ENCODE measurements around the gene EDEM3.
"Not testable (repeated sequence)": the region's sequence is repeated elsewhere in the genome, so short reads cannot be mapped to it uniquely, and the experiment has no call there.

EDEM3 gene

GRCh38 chr1:184770181-184770979, 15.7 kb upstream of the EDEM3 start:
- no peak for DNase-seq (ENCODE audit: low spot score)

- DNase-seq (ENCODE audit: low spot score) = no peak
These were observed 14.6 kb upstream of the EDEM3 start for GRCh38 chr1:184769241-184769640.

GRCh38 chr1:184768467-184768866, 13.8 kb upstream of the EDEM3 start:
- DNase-seq (ENCODE audit: low spot score) = no peak

GRCh38 chr1:184767591-184767990, 12.9 kb upstream of the EDEM3 start:
- DNase-seq (ENCODE audit: low spot score) = no peak

- DNase-seq (ENCODE audit: low spot score) = no peak
These were observed 9.8 kb upstream of the EDEM3 start for GRCh38 chr1:184764483-184764882.

- DNase-seq (ENCODE audit: low spot score) = not testable (repeated sequence)
These were observed 8.9 kb upstream of the EDEM3 start for GRCh38 chr1:184763520-184763919.

- DNase-seq (ENCODE audit: low spot score) = no peak
These were observed 7.4 kb upstream of the EDEM3 start for GRCh38 chr1:184761969-184762485.

- DNase-seq (ENCODE audit: low spot score) = no peak
These were observed 5.0 kb upstream of the EDEM3 start for GRCh38 chr1:184759651-184760050.

- DNase-seq (ENCODE audit: low spot score) = no peak
These were observed 4.5 kb upstream of the EDEM3 start for GRCh38 chr1:184759112-184759511.

- DNase-seq (ENCODE audit: low spot score) = no peak
These were observed 3.2 kb upstream of the EDEM3 start for GRCh38 chr1:184757891-184758290.

- DNase-seq (ENCODE audit: low spot score) = no peak
These were observed 2.7 kb upstream of the EDEM3 start for GRCh38 chr1:184757406-184757805.

GRCh38 chr1:184755226-184756065, 788 bp upstream of the EDEM3 start:
- DNase-seq (ENCODE audit: low spot score) = peak; percentile 17

GRCh38 chr1:184753608-184754475, 816 bp downstream of the EDEM3 start:
- peak; percentile 9 for DNase-seq (ENCODE audit: low spot score)

- no peak for DNase-seq (ENCODE audit: low spot score)
These were observed 1.5 kb downstream of the EDEM3 start for GRCh38 chr1:184753117-184753516.

- no peak for DNase-seq (ENCODE audit: low spot score)
These were observed 2.0 kb downstream of the EDEM3 start for GRCh38 chr1:184752656-184753055.

GRCh38 chr1:184748740-184749139, 5.9 kb downstream of the EDEM3 start:
- no peak for DNase-seq (ENCODE audit: low spot score)

- DNase-seq (ENCODE audit: low spot score) = peak; percentile 7
These were observed 7.3 kb downstream of the EDEM3 start for GRCh38 chr1:184747089-184747955.

GRCh38 chr1:184745929-184746638, 8.6 kb downstream of the EDEM3 start:
- no peak for DNase-seq (ENCODE audit: low spot score)

- DNase-seq (ENCODE audit: low spot score) = no peak
These were observed 9.5 kb downstream of the EDEM3 start for GRCh38 chr1:184745110-184745509.

- no peak for DNase-seq (ENCODE audit: low spot score)
These were observed 11.4 kb downstream of the EDEM3 start for GRCh38 chr1:184743062-184743756.

All from germinal center (tissue), 1 donor.